ENCODE data around the gene TEX13B.
"Not testable (repeated sequence)": the region's sequence is repeated elsewhere in the genome, so short reads cannot be mapped to it uniquely, and the experiment has no call there.

TEX13B gene, protein sequence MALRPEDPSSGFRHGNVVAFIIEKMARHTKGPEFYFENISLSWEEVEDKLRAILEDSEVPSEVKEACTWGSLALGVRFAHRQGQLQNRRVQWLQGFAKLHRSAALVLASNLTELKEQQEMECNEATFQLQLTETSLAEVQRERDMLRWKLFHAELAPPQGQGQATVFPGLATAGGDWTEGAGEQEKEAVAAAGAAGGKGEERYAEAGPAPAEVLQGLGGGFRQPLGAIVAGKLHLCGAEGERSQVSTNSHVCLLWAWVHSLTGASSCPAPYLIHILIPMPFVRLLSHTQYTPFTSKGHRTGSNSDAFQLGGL

DNA sequence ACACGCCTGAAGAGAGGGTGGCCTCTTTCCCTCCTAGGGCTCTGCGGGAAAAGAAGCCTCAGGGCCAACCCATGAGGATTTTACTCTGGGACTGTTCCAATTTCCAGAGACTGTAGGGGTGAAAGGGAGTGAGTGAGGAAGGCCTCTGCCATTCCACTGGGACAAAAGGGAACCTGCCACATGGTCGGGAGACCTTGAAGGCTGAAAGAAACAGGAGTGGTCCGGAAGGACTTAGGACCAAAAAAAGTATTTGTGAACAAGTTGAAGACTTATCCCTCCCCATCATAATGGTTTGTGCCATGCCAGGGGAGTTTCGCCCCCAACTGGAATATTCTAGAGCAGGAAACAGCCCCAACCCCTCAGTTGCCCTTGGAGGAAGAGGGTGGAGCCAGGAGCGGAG is at the start of gene TEX13B:
Gene TEX13B (minus strand): TSS at position 15 of the 400 bp plus-strand sequence. CDS start 243 bp downstream, outside the sequence.
- in situ Hi-C loops (cut with HindIII; ENCODE audit: low sequenced_read_pairs), result no loop called here

DNA sequence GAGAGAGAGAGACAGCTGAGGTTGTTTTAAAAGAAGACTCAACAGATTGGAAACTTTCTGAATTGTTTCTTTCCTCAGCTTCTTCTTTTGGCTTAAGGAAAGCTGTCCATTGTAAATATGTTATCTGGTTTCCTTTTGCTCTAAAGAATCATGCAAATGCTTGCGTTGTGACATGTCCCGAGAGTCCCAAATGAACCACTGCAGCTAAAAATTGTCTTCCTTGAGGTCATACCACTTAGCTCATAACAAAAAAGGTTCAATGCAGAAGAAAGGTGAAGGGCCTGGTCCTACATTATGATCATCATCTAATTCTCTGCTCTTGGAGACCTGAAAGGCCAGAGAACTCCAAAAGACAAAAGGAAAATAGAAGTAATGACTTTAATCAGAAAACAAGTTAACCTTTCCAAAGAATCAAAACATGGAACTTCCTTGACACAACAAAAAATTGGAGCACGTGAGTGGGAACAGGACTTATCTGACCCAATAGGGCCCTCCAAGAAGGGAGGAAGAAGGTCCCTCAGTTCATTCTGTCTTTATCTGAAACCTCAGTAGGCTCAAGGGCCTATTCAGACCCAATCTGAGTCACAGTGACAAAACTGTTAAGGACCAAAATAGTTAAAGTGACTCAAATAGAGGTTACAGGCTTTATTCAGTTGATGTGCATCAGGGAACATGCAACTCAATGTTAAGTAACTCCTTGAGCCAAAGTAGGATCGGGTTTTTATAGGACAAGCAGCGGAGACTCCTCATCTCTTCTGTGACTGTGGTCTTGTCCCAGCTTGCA is 48.0 kb upstream of the TEX13B start:
- in situ Hi-C loops (cut with HindIII; ENCODE audit: low sequenced_read_pairs), result no loop called here

DNA sequence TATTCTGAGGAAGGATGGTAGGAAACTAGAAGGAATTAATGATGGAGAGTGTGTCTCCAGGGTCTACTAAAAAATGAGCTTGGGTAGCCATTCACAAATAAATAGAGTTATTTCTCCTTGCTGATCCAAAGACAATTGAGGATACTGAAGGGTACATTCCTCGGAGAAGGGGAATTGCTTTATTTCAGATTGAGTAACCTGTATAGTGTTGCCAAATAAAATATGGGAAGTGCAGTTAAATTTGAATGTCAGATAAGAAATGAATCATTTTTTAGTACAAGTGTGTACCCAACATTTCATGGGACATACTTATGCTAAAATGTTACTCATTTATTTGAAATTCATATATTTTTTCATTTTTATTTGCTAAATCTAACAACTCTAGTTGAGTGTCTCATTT is 46.7 kb upstream of the TEX13B start:
- in situ Hi-C loops (cut with HindIII; ENCODE audit: low sequenced_read_pairs), result no loop called here

DNA sequence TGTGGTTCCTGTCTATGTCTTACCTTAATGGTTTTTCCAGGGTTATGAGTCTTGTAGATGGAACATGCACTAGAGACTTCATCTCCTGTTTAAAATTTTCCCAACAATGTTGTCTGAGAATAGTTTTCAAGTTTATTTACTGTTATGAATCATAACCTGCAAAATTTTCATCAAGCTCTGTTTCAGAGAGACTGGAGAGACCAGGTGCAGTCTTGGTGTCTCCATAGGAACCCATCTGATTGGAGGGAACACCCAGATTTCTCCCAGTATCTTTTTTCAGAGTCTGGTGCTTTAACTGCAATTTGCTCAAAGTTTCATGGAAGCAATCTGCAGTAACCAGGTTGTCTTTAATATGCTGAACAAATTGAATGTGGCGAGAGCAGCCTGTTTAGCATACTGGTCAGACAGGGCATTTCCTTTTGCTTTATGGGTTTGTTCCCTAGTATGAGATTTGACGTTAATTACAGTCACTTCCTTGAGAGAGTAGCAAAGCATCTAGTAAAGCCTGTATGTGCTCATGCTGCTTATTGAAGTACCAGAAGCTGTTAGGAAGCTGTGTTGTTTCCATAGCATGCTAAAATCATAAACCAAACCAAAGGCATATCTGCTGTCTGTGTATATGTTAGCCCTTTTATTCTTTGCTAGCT is 43.9 kb upstream of the TEX13B start:
- in situ Hi-C loops (cut with HindIII; ENCODE audit: low sequenced_read_pairs), result no loop called here

DNA sequence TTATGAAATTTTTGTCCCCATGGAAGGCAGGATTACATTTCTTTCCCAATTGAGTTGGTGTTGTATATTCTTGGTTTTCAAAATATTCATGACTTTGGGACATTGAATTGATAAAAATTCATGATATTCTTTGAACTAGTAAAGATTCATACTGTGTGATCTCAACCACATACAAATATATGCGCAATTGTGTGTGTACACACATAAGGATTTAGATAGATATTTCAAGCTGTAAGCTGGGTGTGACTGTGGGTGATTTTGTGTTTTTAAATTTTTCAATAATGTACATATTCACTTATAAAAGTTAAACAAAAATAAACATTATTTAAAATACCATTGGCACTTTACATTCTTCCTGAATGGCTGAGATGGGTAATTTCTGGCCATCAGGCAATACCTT is 43.2 kb upstream of the TEX13B start:
- in situ Hi-C loops (cut with HindIII; ENCODE audit: low sequenced_read_pairs), result no loop called here

DNA sequence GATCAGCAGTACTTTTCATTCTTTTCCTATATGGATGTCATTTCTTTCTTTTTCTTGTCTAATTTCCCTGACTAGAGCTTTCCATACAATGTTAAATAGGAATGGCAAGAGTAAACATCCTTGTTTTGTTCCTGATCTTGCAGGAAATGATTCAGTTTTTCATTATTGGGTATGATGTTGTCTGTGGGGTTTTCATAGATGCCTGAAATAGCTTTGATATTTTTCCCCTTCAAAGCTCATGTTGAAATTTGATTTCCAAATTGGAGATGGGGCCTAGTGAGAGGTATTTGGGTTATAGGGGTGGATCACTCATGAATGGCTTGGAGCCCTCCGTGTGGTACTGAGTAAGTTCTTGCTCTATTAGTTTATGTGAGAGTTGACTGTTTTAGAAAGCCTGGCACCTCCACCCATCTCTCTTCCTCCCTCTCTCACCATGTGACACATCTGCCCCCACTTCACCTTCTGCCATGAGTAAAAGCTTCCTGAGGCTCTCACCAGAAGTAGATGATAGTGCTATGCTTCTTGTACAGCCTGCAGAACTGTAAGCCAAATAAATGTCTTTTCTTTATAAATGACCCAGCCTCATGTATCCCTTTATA is 40.4 kb upstream of the TEX13B start:
- in situ Hi-C loops (cut with HindIII; ENCODE audit: low sequenced_read_pairs), result no loop called here

DNA sequence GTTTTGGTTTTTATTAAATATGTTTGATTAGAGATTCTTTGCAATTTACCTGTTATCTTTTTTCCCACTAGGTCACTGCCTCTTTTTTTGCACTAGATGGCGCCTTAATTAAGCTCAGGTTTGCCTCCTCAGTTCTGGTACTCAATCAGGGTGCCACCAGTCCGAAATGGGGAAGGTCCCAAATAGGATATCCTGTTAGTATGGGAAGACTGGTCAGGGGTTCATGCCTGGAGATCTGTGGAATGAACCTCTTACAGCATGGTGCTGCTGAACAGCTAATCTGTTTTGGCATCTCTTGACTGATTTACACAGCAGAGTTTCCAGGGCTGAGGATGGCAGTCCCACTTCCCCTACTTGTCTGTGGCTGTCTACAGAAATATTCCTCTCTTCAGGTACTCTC is 38.5 kb upstream of the TEX13B start:
- in situ Hi-C loops (cut with HindIII; ENCODE audit: low sequenced_read_pairs), result no loop called here

DNA sequence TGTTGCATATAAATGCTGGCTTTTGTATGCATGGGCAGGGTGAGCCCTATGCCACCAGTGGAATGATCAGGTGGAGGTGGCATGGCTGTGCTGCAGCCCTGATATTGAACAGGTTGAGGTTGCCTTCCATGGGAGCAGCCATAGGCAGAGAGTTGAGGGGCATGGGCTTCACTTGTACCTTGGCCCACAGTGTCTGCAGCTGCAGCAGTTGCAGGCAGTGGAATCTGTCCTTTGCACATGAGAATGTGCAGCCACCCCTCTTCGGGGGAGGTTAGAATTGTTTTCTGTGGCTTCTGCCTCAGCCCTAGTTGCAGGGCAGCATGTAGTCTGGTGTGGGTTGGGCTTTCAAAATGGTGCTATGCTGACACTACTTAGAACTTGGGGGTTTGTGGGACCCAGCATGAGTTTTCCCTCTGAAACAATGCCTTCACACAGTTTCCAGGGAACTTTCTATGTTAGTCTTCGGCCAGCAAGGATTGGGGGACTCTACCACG is 37.3 kb upstream of the TEX13B start:
- in situ Hi-C loops (cut with HindIII; ENCODE audit: low sequenced_read_pairs), result no loop called here

DNA sequence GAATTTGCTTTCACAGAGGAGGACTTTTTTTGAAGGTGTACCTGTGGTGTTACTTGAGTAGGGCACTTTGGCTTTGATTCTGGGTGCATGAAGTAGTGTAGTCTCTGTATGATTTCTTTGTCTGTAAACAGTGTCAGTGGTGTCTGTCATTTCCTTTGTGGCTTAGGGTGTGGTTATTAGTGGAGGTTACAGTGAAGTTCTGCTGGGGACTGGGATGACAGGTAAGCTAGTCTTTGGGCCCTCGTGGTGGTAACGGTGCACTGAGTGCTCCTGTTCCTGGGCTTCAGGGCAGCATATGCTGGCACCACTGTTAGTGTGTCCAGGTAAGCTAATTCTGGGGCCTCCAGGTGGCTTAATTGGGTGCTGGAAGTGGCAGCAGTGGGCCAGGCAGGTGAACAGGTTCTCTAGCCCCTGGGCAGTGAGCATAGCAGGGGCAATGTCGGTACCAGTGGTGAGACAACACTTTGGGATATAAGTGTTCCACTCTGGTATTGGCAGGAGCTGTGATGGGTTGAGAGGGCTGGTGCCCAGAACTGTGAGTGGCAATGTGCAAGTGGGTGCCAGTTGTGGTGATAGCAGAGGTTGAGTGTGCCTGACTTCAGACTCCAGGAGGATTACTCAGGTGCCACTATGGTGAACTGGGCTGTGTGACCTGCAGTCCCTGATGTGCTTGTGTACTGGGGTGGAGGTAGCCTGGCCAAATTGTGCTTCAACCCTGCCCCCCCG is 36.6 kb upstream of the TEX13B start:
- in situ Hi-C loops (cut with HindIII; ENCODE audit: low sequenced_read_pairs), result no loop called here

DNA sequence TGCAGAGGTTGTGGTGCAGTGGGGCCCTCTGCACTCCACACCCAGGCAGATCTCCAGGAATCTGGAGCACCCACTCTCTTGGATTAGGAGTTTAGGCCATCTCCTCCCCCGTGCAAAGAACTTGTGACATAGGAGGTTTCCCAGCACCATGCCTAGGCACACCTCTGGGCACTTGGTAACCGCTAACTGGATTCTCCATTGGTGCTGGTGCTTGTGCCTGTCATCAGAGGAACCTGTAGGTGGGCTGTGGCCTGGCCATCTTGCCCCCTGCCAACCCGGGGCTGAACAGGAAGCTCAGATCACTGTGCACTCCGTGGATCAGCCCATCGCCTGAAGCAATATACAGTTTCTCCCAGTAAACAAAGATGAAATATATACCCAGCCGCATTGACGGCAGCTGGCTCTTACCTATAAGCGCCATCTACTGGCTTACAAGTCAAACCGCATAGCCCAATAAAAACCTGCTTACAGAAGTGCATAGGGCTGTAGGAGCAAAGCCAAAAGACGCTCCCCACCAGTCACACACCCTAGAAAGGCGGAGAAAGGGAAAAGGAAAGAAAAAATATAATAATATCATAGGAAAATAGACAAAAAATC is 19.1 kb upstream of the TEX13B start:
- in situ Hi-C loops (cut with HindIII; ENCODE audit: low sequenced_read_pairs), result loop anchor here (5.0 kb wide), 1 partner anchor 71 kb away; no protein-coding TSS in a partner anchor

DNA sequence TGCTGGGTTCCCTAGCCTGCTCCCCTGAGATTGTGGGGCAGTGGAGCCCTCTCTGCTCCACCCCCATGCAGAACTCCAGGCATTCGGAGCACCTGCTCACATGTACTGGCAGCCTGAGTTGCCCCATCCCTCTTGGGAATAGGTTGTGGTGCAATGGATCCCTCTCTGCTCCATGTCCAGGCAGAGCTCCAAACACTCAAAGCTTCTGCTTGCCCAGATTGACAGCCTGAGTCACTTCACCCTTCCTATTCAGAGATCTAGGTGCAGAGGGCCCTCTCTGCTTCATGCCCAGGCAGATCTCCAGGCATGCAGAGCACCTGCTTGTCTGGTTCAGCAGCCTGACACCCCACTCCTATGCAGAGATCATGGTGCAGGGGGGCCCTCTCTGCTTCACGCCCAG is 18.6 kb upstream of the TEX13B start:
- in situ Hi-C loops (cut with HindIII; ENCODE audit: low sequenced_read_pairs), result loop anchor here (5.0 kb wide), 1 partner anchor 72 kb away; no protein-coding TSS in a partner anchor

DNA sequence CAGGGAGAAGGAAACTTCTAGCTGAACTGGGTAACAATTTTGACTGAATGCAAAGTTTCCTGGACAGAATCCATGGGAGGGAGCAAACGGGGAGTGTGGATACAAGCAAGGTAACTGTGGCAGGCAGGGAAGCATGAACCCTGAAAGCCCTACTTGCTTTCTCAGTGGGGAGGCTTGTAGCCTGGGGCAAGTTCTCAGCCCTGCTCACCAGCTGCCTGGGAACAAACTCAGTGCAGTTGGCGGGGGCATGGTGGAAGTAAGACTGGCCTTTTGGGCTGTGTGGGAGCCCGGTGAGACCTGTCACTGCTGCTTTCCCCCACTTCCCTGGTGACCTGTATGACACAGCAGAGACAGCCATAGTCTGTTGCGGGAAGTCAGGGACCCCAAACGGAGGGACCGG is 14.0 kb upstream of the TEX13B start:
- in situ Hi-C loops (cut with HindIII; ENCODE audit: low sequenced_read_pairs), result no loop called here

DNA sequence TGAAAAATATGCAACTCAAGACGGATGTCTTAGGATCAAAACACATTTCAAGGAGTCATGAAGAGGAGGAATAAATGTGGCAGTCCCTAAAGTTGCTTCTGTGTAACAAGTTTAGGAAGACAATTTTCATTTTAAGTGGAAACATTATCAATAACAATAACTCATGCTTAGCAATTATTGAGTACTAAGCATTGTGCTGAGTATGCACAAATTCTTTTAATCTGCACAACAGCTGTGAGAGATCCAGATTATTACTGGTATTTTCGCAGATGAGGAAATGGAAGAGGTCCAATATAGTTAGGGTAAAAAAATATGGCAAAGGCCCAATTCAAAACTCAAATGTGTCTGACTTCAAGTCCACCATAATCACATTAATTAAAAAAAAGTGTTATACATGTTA is 2.9 kb upstream of the TEX13B start:
- in situ Hi-C loops (cut with HindIII; ENCODE audit: low sequenced_read_pairs), result no loop called here

DNA sequence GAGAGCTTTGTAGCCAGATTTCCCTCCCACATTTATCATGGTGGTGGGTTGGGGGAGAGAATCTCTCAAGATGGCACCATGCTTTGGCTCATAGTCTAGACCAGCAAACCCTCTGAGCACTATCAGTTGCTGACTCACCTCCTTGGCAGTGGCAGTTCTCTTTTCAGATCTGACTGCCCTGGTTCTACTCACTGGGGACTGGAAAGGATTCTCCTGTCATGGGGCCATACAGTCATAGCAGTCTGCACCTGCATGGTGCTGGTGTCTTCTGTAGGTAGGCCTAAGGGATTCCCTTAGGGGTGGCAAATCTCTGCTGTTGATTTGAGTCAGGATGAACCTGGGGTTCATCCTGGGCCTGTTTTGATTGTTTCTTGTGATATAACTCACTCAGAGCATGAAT is 2.6 kb downstream of the TEX13B start:
- in situ Hi-C loops (cut with HindIII; ENCODE audit: low sequenced_read_pairs), result no loop called here

DNA sequence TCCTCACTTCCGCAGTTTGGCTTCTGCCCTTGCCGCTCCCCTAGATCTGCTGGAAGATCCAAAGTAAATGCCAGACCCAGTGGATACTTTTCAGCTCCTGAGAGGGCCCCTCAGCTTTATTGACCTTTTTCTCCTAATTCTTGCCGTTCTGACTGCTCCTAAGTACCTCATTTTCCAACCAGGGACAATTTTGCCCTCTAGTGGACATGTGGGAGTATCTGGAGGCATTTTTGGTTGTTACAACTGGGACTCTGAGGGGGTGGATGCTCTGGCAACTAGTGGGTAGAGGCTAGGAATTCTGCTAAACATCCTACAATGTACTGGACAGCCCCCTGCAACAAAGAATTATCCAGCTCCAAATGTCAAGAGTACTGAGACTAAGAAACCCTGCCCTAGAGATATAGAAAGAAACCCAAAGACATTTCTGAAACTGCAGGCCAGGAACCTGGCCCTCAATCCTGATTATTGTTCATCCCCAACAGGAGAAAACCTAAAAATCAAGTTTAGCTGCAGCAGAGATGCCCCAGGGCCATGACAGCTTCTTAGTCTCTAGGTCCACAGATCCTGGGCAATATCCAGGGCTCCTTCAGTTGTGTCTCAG is 3.4 kb downstream of the TEX13B start:
- in situ Hi-C loops (cut with HindIII; ENCODE audit: low sequenced_read_pairs), result no loop called here

DNA sequence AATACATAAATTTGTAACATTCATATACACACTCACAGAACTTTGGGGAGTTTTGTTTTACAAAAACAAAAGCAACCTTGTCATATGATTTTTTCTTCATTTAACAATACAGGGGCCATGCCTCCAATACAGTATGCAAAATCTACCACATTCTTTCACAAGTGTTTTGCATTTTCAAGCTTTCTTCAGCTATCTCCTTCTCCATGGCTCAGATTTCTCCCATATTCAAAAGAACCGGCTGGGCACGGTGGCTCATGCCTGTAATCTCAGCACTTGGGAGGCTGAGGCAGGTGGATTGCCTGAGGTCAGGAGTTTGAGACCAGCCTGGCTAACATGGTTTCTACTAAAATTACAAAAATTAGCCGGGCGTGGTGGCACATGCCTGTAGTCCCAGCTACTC is 4.1 kb downstream of the TEX13B start:
- in situ Hi-C loops (cut with HindIII; ENCODE audit: low sequenced_read_pairs), result no loop called here

DNA sequence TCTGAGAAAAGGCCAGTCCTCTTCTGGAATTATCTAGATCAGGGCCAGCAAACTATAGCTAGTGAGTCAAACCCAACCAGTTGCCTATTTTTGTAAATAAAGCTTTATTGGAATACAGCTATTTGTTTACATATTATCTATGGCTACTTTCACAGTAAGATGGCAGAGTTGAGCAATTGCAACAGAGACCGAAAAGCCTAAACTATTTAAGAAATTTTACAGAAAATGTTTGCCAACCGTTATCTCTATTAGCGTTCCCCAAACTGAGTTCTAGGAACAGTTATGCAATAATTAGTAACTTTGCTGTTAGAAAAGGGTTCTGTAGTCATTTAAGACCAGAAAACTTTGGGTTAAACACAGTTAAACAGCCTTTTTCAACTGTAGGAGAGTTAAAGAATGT is 10.5 kb downstream of the TEX13B start:
- in situ Hi-C loops (cut with HindIII; ENCODE audit: low sequenced_read_pairs), result no loop called here

DNA sequence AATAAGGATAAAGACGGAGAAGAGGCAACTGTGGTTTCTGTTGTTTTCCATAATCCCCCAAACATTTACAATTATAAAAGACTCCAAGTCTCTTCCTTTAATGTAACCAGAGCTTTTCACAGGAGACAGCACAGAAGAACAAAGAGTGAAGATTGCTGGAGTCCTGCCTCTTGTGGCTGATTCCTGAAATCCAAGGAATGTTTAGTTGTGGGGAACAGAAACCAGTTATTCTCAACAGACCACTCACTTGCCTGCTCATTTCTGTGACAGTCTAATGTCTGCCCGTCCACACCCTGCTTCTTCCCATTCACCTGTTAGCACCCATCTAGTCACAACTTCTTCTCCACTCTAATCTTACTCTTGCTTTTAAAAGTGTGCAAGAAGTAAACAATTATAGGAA is 12.1 kb downstream of the TEX13B start:
- in situ Hi-C loops (cut with HindIII; ENCODE audit: low sequenced_read_pairs), result no loop called here

DNA sequence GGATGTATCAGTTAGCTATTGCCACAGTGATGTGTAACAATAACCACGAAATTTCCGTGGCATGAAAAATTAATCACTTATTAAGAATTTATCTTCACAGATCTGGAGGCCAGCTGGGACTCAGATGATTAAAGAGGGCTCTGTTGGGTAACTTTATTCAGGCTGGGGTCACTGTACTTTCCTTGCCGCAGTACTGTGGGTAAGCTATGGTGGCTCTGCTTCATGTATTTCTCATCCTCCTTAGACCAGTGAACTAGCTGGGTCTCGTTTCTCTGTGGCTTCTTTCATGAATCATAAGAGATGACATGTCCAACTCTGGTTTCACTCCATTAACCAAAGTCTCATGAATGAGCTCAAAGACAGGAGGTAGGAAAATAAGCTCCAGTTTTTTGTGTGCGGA is 13.5 kb downstream of the TEX13B start:
- in situ Hi-C loops (cut with HindIII; ENCODE audit: low sequenced_read_pairs), result no loop called here

DNA sequence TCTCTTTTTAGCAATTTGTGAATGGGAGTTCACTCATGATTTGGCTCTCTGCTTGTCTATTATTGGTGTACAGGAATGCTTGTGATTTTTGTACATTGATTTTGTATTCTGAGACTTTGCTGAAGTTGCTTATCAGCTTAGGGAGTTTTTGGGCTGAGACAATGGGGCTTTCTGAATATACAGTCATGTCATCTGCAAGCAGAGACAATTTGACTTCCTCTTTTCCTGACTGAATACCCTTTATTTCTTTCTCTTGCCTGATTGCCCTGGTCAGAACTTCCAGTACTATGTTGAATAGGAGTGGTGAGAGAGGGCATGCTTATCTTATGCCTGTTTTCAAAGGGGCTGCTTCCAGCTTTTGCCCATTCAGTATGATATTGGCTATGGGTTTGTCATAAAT is 26.8 kb downstream of the TEX13B start:
- in situ Hi-C loops (cut with HindIII; ENCODE audit: low sequenced_read_pairs), result not testable (repeated sequence)

Data from endothelial cell of hepatic sinusoid (primary cell).